Measurements from ENCODE around the gene DMWD.
A peak's percentile ranks its signal among the peaks of the same experiment; 100 is the strongest.

Gene DMWD

GRCh38 chr19:45781214-45782161, 11.2 kb downstream of the DMWD start:
- H3K9ac ChIP-seq (ENCODE audit: low read length in 5 of 5), result peak overlapping the region in 3 of 5 donors; percentile 43 to 68 (median 47)
- H3K4me1 ChIP-seq (ENCODE audit: control insufficient read depth in 5 of 5, insufficient read depth in 5 of 5, low read length in 5 of 5), result peaks cover 0 to 50% (median 45%) of the 10 kb centered on the region in 5 donors
- peak overlapping the region; percentile 50 to 70 (median 64) for H3K4me3 ChIP-seq (ENCODE audit: low read depth in 1 of 5, low read length in 5 of 5)
- H3K36me3 ChIP-seq (ENCODE audit: control insufficient read depth in 5 of 5, insufficient read depth in 5 of 5, low read length in 5 of 5), result peaks cover 0 to 37% (median 29%) of the 10 kb centered on the region in 5 donors
- no peak overlapping the region for H3K27ac ChIP-seq (ENCODE audit: low read depth, low read length)
- no peaks in the 10 kb centered on the region for H3K9me3 ChIP-seq (ENCODE audit: control insufficient read depth in 5 of 5, low read length in 5 of 5)
- no peaks in the 10 kb centered on the region for H3K27me3 ChIP-seq (ENCODE audit: control insufficient read depth in 5 of 5, insufficient read depth in 4 of 5, low read length in 5 of 5)

- H3K27me3 ChIP-seq (ENCODE audit: control insufficient read depth in 5 of 5, insufficient read depth in 4 of 5, low read length in 5 of 5), result no peaks in the 10 kb centered on the region
- peak overlapping the region in 2 of 5 donors; percentile 41 to 43 for H3K9ac ChIP-seq (ENCODE audit: low read length in 5 of 5)
- H3K36me3 ChIP-seq (ENCODE audit: control insufficient read depth in 5 of 5, insufficient read depth in 5 of 5, low read length in 5 of 5), result peaks cover 0 to 29% (median 24%) of the 10 kb centered on the region in 5 donors
- H3K4me3 ChIP-seq (ENCODE audit: low read depth in 1 of 5, low read length in 5 of 5), result peak overlapping the region in 3 of 5 donors; percentile 50 to 70 (median 64)
- H3K27ac ChIP-seq (ENCODE audit: low read depth, low read length), result no peak overlapping the region
- no peaks in the 10 kb centered on the region for H3K9me3 ChIP-seq (ENCODE audit: control insufficient read depth in 5 of 5, low read length in 5 of 5)
- peaks cover 0 to 50% (median 45%) of the 10 kb centered on the region in 5 donors for H3K4me1 ChIP-seq (ENCODE audit: control insufficient read depth in 5 of 5, insufficient read depth in 5 of 5, low read length in 5 of 5)
Measured at GRCh38 chr19:45780448-45781213, 12.0 kb downstream of the DMWD start.

DNA sequence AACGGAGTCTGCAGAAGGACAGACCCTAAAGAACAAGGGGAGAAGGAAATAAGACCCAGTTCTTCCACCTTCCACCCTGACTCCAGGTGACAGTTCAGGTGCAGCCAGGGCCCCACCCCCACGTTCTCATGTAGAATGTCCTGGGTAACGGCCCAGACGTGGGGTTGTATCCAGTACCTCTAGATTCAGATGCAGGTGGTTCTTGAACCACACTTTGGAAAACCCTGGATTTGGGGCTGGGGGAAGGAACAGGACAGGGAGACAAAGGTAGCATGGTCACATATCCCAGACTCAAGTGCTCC, 12.5 kb downstream of the DMWD start:
- Histone ChIP-seq H3K27ac (ENCODE audit: low read depth, low read length) (no peak overlapping the region), H3K9ac (ENCODE audit: low read length in 5 of 5) (peak overlapping the region in 1 of 5 donors; percentile 41), H3K9me3 (ENCODE audit: control insufficient read depth in 5 of 5, low read length in 5 of 5) (no peaks in the 10 kb centered on the region), H3K4me1 (ENCODE audit: control insufficient read depth in 5 of 5, insufficient read depth in 5 of 5, low read length in 5 of 5) (peaks cover 0 to 50% (median 45%) of the 10 kb centered on the region in 5 donors), H3K27me3 (ENCODE audit: control insufficient read depth in 5 of 5, insufficient read depth in 4 of 5, low read length in 5 of 5) (no peaks in the 10 kb centered on the region), H3K4me3 (ENCODE audit: low read depth in 1 of 5, low read length in 5 of 5) (peak overlapping the region in 1 of 5 donors; percentile 13), H3K36me3 (ENCODE audit: control insufficient read depth in 5 of 5, insufficient read depth in 5 of 5, low read length in 5 of 5) (peaks cover 0 to 24% (median 19%) of the 10 kb centered on the region in 5 donors)

GRCh38 chr19:45779231-45780145, 13.2 kb downstream of the DMWD start:
- peaks cover 0 to 26% (median 21%) of the 10 kb centered on the region in 5 donors for H3K36me3 ChIP-seq (ENCODE audit: control insufficient read depth in 5 of 5, insufficient read depth in 5 of 5, low read length in 5 of 5)
- H3K4me3 ChIP-seq (ENCODE audit: low read depth in 1 of 5, low read length in 5 of 5), result peak overlapping the region in 3 of 5 donors; percentile 13 to 37 (median 34)
- peaks cover 0 to 50% (median 45%) of the 10 kb centered on the region in 5 donors for H3K4me1 ChIP-seq (ENCODE audit: control insufficient read depth in 5 of 5, insufficient read depth in 5 of 5, low read length in 5 of 5)
- H3K9me3 ChIP-seq (ENCODE audit: control insufficient read depth in 5 of 5, low read length in 5 of 5), result no peaks in the 10 kb centered on the region
- no peak overlapping the region for H3K27ac ChIP-seq (ENCODE audit: low read depth, low read length)
- H3K9ac ChIP-seq (ENCODE audit: low read length in 5 of 5), result peak overlapping the region in 1 of 5 donors; percentile 41
- no peaks in the 10 kb centered on the region for H3K27me3 ChIP-seq (ENCODE audit: control insufficient read depth in 5 of 5, insufficient read depth in 4 of 5, low read length in 5 of 5)

DNA sequence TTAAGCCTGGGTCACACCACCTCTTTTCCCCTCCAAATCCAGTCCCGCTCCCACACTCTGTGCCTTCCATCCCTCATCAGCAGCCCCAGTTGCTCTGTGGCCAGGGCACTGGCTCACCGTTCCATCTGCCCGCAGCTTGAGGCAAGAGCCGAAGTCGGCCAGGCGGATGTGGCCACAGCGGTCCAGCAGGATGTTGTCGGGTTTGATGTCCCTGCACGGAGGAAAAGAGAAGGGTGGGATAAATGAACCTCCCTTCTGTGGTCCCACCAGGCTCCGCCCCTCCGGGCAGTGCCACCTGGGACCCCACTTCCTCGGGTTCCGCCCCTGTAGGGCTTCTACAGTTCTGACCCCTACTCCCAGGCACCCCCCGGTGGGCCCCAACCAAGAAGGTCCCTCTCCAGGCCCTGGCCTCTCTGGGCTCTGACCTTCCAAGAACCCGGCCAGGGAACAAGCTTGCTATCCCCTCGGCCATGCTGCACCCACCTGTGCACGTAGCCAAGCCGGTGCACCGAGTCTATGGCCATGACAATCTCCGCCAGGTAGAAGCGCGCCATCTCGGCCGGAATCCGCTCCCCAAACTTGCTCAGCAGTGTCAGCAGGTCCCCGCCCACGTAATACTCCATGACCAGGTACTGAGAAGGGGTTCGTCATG, 14.5 kb downstream of the DMWD start:
- Histone ChIP-seq H3K4me1 (ENCODE audit: control insufficient read depth in 5 of 5, insufficient read depth in 5 of 5, low read length in 5 of 5) (peaks cover 0 to 42% (median 37%) of the 10 kb centered on the region in 5 donors), H3K4me3 (ENCODE audit: low read depth in 1 of 5, low read length in 5 of 5) (no peak overlapping the region), H3K27me3 (ENCODE audit: control insufficient read depth in 5 of 5, insufficient read depth in 4 of 5, low read length in 5 of 5) (peaks cover 0 to 3% (median 0%) of the 10 kb centered on the region in 5 donors), H3K9me3 (ENCODE audit: control insufficient read depth in 5 of 5, low read length in 5 of 5) (no peaks in the 10 kb centered on the region), H3K27ac (ENCODE audit: low read depth, low read length) (no peak overlapping the region), H3K36me3 (ENCODE audit: control insufficient read depth in 5 of 5, insufficient read depth in 5 of 5, low read length in 5 of 5) (peaks cover 0 to 32% (median 21%) of the 10 kb centered on the region in 5 donors), H3K9ac (ENCODE audit: low read length in 5 of 5) (no peak overlapping the region)

- Histone ChIP-seq H3K9me3 (ENCODE audit: control insufficient read depth in 5 of 5, low read length in 5 of 5) (no peaks in the 10 kb centered on the region), H3K4me1 (ENCODE audit: control insufficient read depth in 5 of 5, insufficient read depth in 5 of 5, low read length in 5 of 5) (peaks cover 0 to 37% (median 33%) of the 10 kb centered on the region in 5 donors), H3K4me3 (ENCODE audit: low read depth in 1 of 5, low read length in 5 of 5) (no peak overlapping the region), H3K27me3 (ENCODE audit: control insufficient read depth in 5 of 5, insufficient read depth in 4 of 5, low read length in 5 of 5) (peaks cover 0 to 5% (median 0%) of the 10 kb centered on the region in 5 donors), H3K27ac (ENCODE audit: low read depth, low read length) (no peak overlapping the region), H3K36me3 (ENCODE audit: control insufficient read depth in 5 of 5, insufficient read depth in 5 of 5, low read length in 5 of 5) (peaks cover 0 to 33% (median 26%) of the 10 kb centered on the region in 5 donors), H3K9ac (ENCODE audit: low read length in 5 of 5) (no peak overlapping the region)
Measured at GRCh38 chr19:45777395-45777961, 15.2 kb downstream of the DMWD start.

DNA sequence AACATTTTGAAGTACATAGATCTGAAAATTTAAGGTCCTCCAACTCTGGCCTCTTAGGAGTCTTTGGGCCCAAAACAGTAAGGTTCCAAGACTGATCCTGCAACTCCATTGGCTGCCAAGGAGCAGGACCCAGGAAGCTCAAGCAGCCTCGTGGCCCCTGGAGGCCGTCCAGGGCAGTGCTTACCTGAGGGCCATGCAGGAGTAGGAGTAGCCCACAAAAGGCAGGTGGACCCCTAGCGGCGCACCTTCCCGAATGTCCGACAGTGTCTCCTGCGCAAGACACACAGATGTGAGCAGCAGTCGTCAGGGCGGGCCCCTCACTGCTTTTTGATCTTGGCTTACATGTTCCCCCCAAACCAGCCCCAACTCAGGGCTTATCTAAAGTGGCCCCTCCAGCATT, 17.9 kb downstream of the DMWD start:
- Histone ChIP-seq H3K36me3 (ENCODE audit: control insufficient read depth in 5 of 5, insufficient read depth in 5 of 5, low read length in 5 of 5) (peaks cover 0 to 35% (median 26%) of the 10 kb centered on the region in 5 donors), H3K9me3 (ENCODE audit: control insufficient read depth in 5 of 5, low read length in 5 of 5) (no peaks in the 10 kb centered on the region), H3K4me1 (ENCODE audit: control insufficient read depth in 5 of 5, insufficient read depth in 5 of 5, low read length in 5 of 5) (peaks cover 0 to 24% (median 23%) of the 10 kb centered on the region in 5 donors), H3K9ac (ENCODE audit: low read length in 5 of 5) (no peak overlapping the region), H3K27ac (ENCODE audit: low read depth, low read length) (no peak overlapping the region), H3K4me3 (ENCODE audit: low read depth in 1 of 5, low read length in 5 of 5) (no peak overlapping the region), H3K27me3 (ENCODE audit: control insufficient read depth in 5 of 5, insufficient read depth in 4 of 5, low read length in 5 of 5) (peaks cover 0 to 5% (median 0%) of the 10 kb centered on the region in 5 donors)

DNA sequence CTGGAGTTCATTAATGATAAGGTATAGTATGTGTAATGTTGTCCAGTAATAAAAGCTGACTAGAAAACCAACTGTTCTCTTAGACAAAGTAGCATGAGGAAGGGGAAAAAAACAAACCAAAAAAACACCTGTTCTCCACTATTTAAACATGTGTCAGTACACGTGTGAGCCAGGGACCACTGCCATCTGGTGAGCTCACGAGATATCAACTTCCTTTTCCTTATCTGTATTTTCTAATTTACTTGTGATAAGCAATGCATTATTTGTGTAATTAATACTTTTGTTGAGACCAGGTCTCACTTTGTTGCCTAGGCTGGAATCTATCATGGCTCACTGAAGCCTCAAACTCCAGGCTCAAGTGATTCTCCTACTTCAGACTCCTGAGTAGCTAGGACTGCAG, 19.3 kb downstream of the DMWD start:
- Histone ChIP-seq H3K4me3 (ENCODE audit: low read depth in 1 of 5, low read length in 5 of 5) (no peak overlapping the region), H3K4me1 (ENCODE audit: control insufficient read depth in 5 of 5, insufficient read depth in 5 of 5, low read length in 5 of 5) (peaks cover 0 to 23% (median 18%) of the 10 kb centered on the region in 5 donors), H3K36me3 (ENCODE audit: control insufficient read depth in 5 of 5, insufficient read depth in 5 of 5, low read length in 5 of 5) (peaks cover 0 to 35% (median 26%) of the 10 kb centered on the region in 5 donors), H3K9ac (ENCODE audit: low read length in 5 of 5) (no peak overlapping the region), H3K27me3 (ENCODE audit: control insufficient read depth in 5 of 5, insufficient read depth in 4 of 5, low read length in 5 of 5) (peaks cover 0 to 5% (median 0%) of the 10 kb centered on the region in 5 donors), H3K9me3 (ENCODE audit: control insufficient read depth in 5 of 5, low read length in 5 of 5) (no peaks in the 10 kb centered on the region), H3K27ac (ENCODE audit: low read depth, low read length) (no peak overlapping the region)
